Activated T-helper 9 cell treated with anti-CD3 and anti-CD28 coated beads, Interleukin-2, amount 50 U/mL, for 16 hours (primary cell): ENCODE measurements around the gene PKD2L1.
"Not testable (repeated sequence)": the region's sequence is repeated elsewhere in the genome, so short reads cannot be mapped to it uniquely, and the experiment has no call there.

ENCODE experiments used
- DNase-seq: peaks from one replicate; pipeline ENCODE4 v3.0.0-alpha.2; 2020; ENCODE audit warnings: low read depth

The PKD2L1 gene

GRCh38 chr10:100330079-100330478 is at the start of gene PKD2L1:
TSS of gene PKD2L1 (minus strand) at chr10:100330228. CDS start at chr10:100330103, 125 bp downstream.
- DNase-seq: no peak

GRCh38 chr10:100377830-100378229 is 47.8 kb upstream of the PKD2L1 start:
- no peak for DNase-seq

- DNase-seq: not testable (repeated sequence)
These were observed 46.6 kb upstream of the PKD2L1 start for GRCh38 chr10:100376656-100377055.

- not testable (repeated sequence) for DNase-seq
These were observed 44.8 kb upstream of the PKD2L1 start for GRCh38 chr10:100374677-100375353.

- no peak for DNase-seq
These were observed 44.2 kb upstream of the PKD2L1 start for GRCh38 chr10:100374200-100374655.

GRCh38 chr10:100373298-100374199 is 43.5 kb upstream of the PKD2L1 start:
- DNase-seq: peak; percentile 79

- DNase-seq: no peak
These were observed 42.6 kb upstream of the PKD2L1 start for GRCh38 chr10:100372415-100373297.

- no peak for DNase-seq
These were observed 41.5 kb upstream of the PKD2L1 start for GRCh38 chr10:100371482-100372027.

GRCh38 chr10:100370714-100371481 is 40.9 kb upstream of the PKD2L1 start:
- peak; percentile 37 for DNase-seq

GRCh38 chr10:100368721-100369120 is 38.7 kb upstream of the PKD2L1 start:
- DNase-seq: no peak

GRCh38 chr10:100364735-100365391 is 34.8 kb upstream of the PKD2L1 start:
- no peak for DNase-seq

GRCh38 chr10:100364175-100364574 is 34.1 kb upstream of the PKD2L1 start:
- DNase-seq: no peak

- no peak for DNase-seq
These were observed 32.8 kb upstream of the PKD2L1 start for GRCh38 chr10:100362570-100363496.

GRCh38 chr10:100360234-100360633 is 30.2 kb upstream of the PKD2L1 start:
- DNase-seq: no peak

GRCh38 chr10:100359529-100360150 is 29.6 kb upstream of the PKD2L1 start:
- no peak for DNase-seq

GRCh38 chr10:100359030-100359432 is 29.0 kb upstream of the PKD2L1 start:
- no peak for DNase-seq

GRCh38 chr10:100357059-100357858 is 27.2 kb upstream of the PKD2L1 start:
- DNase-seq: no peak
